CD4-positive, alpha-beta T cell treated with Interleukin-6 at 100 ng/mL for 8 hours (primary cell): Measurements from ENCODE around the gene DIAPH1.

Experiments used
- DNase-seq: peaks from one replicate; pipeline ENCODE4 v3.0.0-alpha.2; 2020; ENCODE audit warnings: mixed read lengths, low spot score

DIAPH1 gene

GRCh38 chr5:141618804-141619554 lies at the start of gene DIAPH1:
Gene DIAPH1 (minus strand): TSS chr5:141619000. CDS start chr5:141618914, 86 bp downstream.
- peak; percentile 98 for DNase-seq

GRCh38 chr5:141665995-141666940 lies 47.5 kb upstream of the DIAPH1 start:
- no peak for DNase-seq

GRCh38 chr5:141664733-141665461 lies 46.1 kb upstream of the DIAPH1 start:
- peak; percentile 69 for DNase-seq

- no peak for DNase-seq
Observed at GRCh38 chr5:141663506-141663905, 44.7 kb upstream of the DIAPH1 start.

GRCh38 chr5:141662028-141662427 lies 43.2 kb upstream of the DIAPH1 start:
- DNase-seq = no peak

GRCh38 chr5:141657937-141658545 lies 39.2 kb upstream of the DIAPH1 start:
- no peak for DNase-seq

GRCh38 chr5:141657404-141657803 lies 38.6 kb upstream of the DIAPH1 start:
- no peak for DNase-seq

- DNase-seq = no peak
Observed at GRCh38 chr5:141656396-141656795, 37.6 kb upstream of the DIAPH1 start.

GRCh38 chr5:141655020-141655419 lies 36.2 kb upstream of the DIAPH1 start:
- DNase-seq = no peak

- DNase-seq = no peak
Observed at GRCh38 chr5:141654298-141654697, 35.5 kb upstream of the DIAPH1 start.

- DNase-seq = no peak
Observed at GRCh38 chr5:141651728-141652105, 32.9 kb upstream of the DIAPH1 start.

- DNase-seq = peak; percentile 82
Observed at GRCh38 chr5:141650851-141651727, 32.3 kb upstream of the DIAPH1 start, which contains the start of gene FCHSD1. Gene FCHSD1 (minus strand): TSS chr5:141651418. CDS start chr5:141651368, 50 bp downstream.

GRCh38 chr5:141649972-141650371 lies 31.2 kb upstream of the DIAPH1 start:
- DNase-seq = no peak

- DNase-seq = no peak
Observed at GRCh38 chr5:141649056-141649688, 30.4 kb upstream of the DIAPH1 start.

- no peak for DNase-seq
Observed at GRCh38 chr5:141647851-141648250, 29.1 kb upstream of the DIAPH1 start.

GRCh38 chr5:141647242-141647641 lies 28.4 kb upstream of the DIAPH1 start:
- DNase-seq = no peak

- DNase-seq = no peak
Observed at GRCh38 chr5:141646026-141646425, 27.2 kb upstream of the DIAPH1 start.

GRCh38 chr5:141641634-141642267 lies 23.0 kb upstream of the DIAPH1 start:
- DNase-seq = no peak

GRCh38 chr5:141640698-141641097 lies 21.9 kb upstream of the DIAPH1 start:
- no peak for DNase-seq

- no peak for DNase-seq
Observed at GRCh38 chr5:141640051-141640415, 21.2 kb upstream of the DIAPH1 start.
